GM21367 (cell line): Measurements from ENCODE around the gene LRG1.

Experiments
- ATAC-seq: cut with Tn5 transposase; IDR thresholded peaks from one replicate; pipeline ENCODE4 v1.9.1; 2021; ENCODE audit not compliant: unreplicated experiment

The LRG1 gene

GRCh38 chr19:4511300-4512054, 28.4 kb downstream of the LRG1 start:
- ATAC-seq, result no peak

GRCh38 chr19:4510435-4511255, 29.2 kb downstream of the LRG1 start:
- no peak for ATAC-seq

GRCh38 chr19:4508698-4509097, 31.1 kb downstream of the LRG1 start:
- no peak for ATAC-seq

- ATAC-seq, result no peak
Observed at GRCh38 chr19:4507804-4508203, 32.0 kb downstream of the LRG1 start.

GRCh38 chr19:4507150-4507452, 32.7 kb downstream of the LRG1 start:
- ATAC-seq, result no peak

GRCh38 chr19:4506449-4507149, 33.2 kb downstream of the LRG1 start:
- ATAC-seq, result no peak

GRCh38 chr19:4505570-4506448, 34.0 kb downstream of the LRG1 start:
- ATAC-seq, result no peak

GRCh38 chr19:4504891-4505569, 34.8 kb downstream of the LRG1 start:
- no peak for ATAC-seq

- ATAC-seq, result no peak
Observed at GRCh38 chr19:4504297-4504701, 35.5 kb downstream of the LRG1 start.

- no peak for ATAC-seq
Observed at GRCh38 chr19:4503825-4504170, 36.0 kb downstream of the LRG1 start.

GRCh38 chr19:4503132-4503824, 36.6 kb downstream of the LRG1 start:
- no peak for ATAC-seq

GRCh38 chr19:4502282-4503131, 37.3 kb downstream of the LRG1 start:
- ATAC-seq, result no peak

GRCh38 chr19:4501691-4502090, 38.1 kb downstream of the LRG1 start:
- ATAC-seq, result no peak

GRCh38 chr19:4500841-4501591, 38.8 kb downstream of the LRG1 start:
- no peak for ATAC-seq

- no peak for ATAC-seq
Observed at GRCh38 chr19:4499855-4500254, 40.0 kb downstream of the LRG1 start.

GRCh38 chr19:4499318-4499717, 40.5 kb downstream of the LRG1 start:
- no peak for ATAC-seq

GRCh38 chr19:4498694-4499093, 41.1 kb downstream of the LRG1 start:
- ATAC-seq, result no peak

GRCh38 chr19:4497770-4498389, 42.0 kb downstream of the LRG1 start:
- no peak for ATAC-seq
